ENCODE data around the gene CNGA4.

CNGA4 gene

GRCh38 chr11:6249770-6250555 lies 11.1 kb downstream of the CNGA4 start:
- H3K4me1 ChIP-seq (ENCODE audit: insufficient read depth, low read length), result no peaks in the 10 kb centered on the region
- H3K9me3 ChIP-seq (ENCODE audit: insufficient read depth, low read depth, low read length), result no peaks in the 10 kb centered on the region
- no peak overlapping the region for H3K27ac ChIP-seq (ENCODE audit: low read length)
- no peak overlapping the region for H3K4me3 ChIP-seq (ENCODE audit: low read length)
- no peak overlapping the region for H3K9ac ChIP-seq (ENCODE audit: low read depth, low read length)
- no peaks in the 10 kb centered on the region for H3K36me3 ChIP-seq (ENCODE audit: insufficient read depth, low read depth, low read length)
- peaks cover 2% of the 10 kb centered on the region; the same call in 1 of the 2 replicates for H3K27me3 ChIP-seq (ENCODE audit: insufficient read depth, low read length)

GRCh38 chr11:6251120-6251733 lies 12.3 kb downstream of the CNGA4 start:
- H3K4me3 ChIP-seq (ENCODE audit: low read length), result no peak overlapping the region
- peaks cover 13% of the 10 kb centered on the region for H3K27me3 ChIP-seq (ENCODE audit: insufficient read depth, low read length)
- no peaks in the 10 kb centered on the region for H3K9me3 ChIP-seq (ENCODE audit: insufficient read depth, low read depth, low read length)
- H3K4me1 ChIP-seq (ENCODE audit: insufficient read depth, low read length), result no peaks in the 10 kb centered on the region
- H3K9ac ChIP-seq (ENCODE audit: low read depth, low read length), result no peak overlapping the region
- H3K36me3 ChIP-seq (ENCODE audit: insufficient read depth, low read depth, low read length), result no peaks in the 10 kb centered on the region
- H3K27ac ChIP-seq (ENCODE audit: low read length), result no peak overlapping the region

- Histone ChIP-seq H3K9ac (ENCODE audit: low read depth, low read length) (no peak overlapping the region), H3K4me1 (ENCODE audit: insufficient read depth, low read length) (no peaks in the 10 kb centered on the region), H3K27ac (ENCODE audit: low read length) (no peak overlapping the region), H3K36me3 (ENCODE audit: insufficient read depth, low read depth, low read length) (no peaks in the 10 kb centered on the region), H3K9me3 (ENCODE audit: insufficient read depth, low read depth, low read length) (no peaks in the 10 kb centered on the region), H3K4me3 (ENCODE audit: low read length) (no peak overlapping the region), H3K27me3 (ENCODE audit: insufficient read depth, low read length) (peaks cover 21% of the 10 kb centered on the region)
Observed at GRCh38 chr11:6251990-6252473, 13.1 kb downstream of the CNGA4 start.

- peaks cover under 1% of the 10 kb centered on the region; the same call in 1 of the 2 replicates for H3K4me1 ChIP-seq (ENCODE audit: insufficient read depth, low read length)
- no peak overlapping the region for H3K27ac ChIP-seq (ENCODE audit: low read length)
- H3K9ac ChIP-seq (ENCODE audit: low read depth, low read length), result no peak overlapping the region
- no peaks in the 10 kb centered on the region for H3K36me3 ChIP-seq (ENCODE audit: insufficient read depth, low read depth, low read length)
- H3K9me3 ChIP-seq (ENCODE audit: insufficient read depth, low read depth, low read length), result no peaks in the 10 kb centered on the region
- H3K27me3 ChIP-seq (ENCODE audit: insufficient read depth, low read length), result peaks cover 32% of the 10 kb centered on the region
- no peak overlapping the region for H3K4me3 ChIP-seq (ENCODE audit: low read length)
Observed at GRCh38 chr11:6253197-6253596, 14.3 kb downstream of the CNGA4 start.

GRCh38 chr11:6258141-6258540 lies 19.3 kb downstream of the CNGA4 start:
- H3K27ac ChIP-seq (ENCODE audit: low read length), result no peak overlapping the region
- no peaks in the 10 kb centered on the region for H3K36me3 ChIP-seq (ENCODE audit: insufficient read depth, low read depth, low read length)
- peaks cover 8% of the 10 kb centered on the region; the same call in 1 of the 2 replicates for H3K4me1 ChIP-seq (ENCODE audit: insufficient read depth, low read length)
- H3K4me3 ChIP-seq (ENCODE audit: low read length), result peak overlapping the region; percentile 78; the same call in 1 of the 2 replicates
- no peaks in the 10 kb centered on the region for H3K9me3 ChIP-seq (ENCODE audit: insufficient read depth, low read depth, low read length)
- no peak overlapping the region for H3K9ac ChIP-seq (ENCODE audit: low read depth, low read length)
- peaks cover 75% of the 10 kb centered on the region for H3K27me3 ChIP-seq (ENCODE audit: insufficient read depth, low read length)

GRCh38 chr11:6258571-6259081 lies 19.7 kb downstream of the CNGA4 start:
- H3K4me3 ChIP-seq (ENCODE audit: low read length), result peak overlapping the region; percentile 78

GRCh38 chr11:6260207-6260726 lies 21.4 kb downstream of the CNGA4 start:
- peak overlapping the region; percentile 78 for H3K4me3 ChIP-seq (ENCODE audit: low read length)
- H3K4me1 ChIP-seq (ENCODE audit: insufficient read depth, low read length), result peaks cover 8% of the 10 kb centered on the region; the same call in 1 of the 2 replicates
- H3K27me3 ChIP-seq (ENCODE audit: insufficient read depth, low read length), result peaks cover 70% of the 10 kb centered on the region
- H3K36me3 ChIP-seq (ENCODE audit: insufficient read depth, low read depth, low read length), result no peaks in the 10 kb centered on the region
- no peak overlapping the region for H3K9ac ChIP-seq (ENCODE audit: low read depth, low read length)
- no peak overlapping the region for H3K27ac ChIP-seq (ENCODE audit: low read length)
- no peaks in the 10 kb centered on the region for H3K9me3 ChIP-seq (ENCODE audit: insufficient read depth, low read depth, low read length)

More at GRCh38 chr11:6258571-6259081, 19.7 kb downstream of the CNGA4 start:
- peaks cover 8% of the 10 kb centered on the region; the same call in 1 of the 2 replicates for H3K4me1 ChIP-seq (ENCODE audit: insufficient read depth, low read length)
- H3K9me3 ChIP-seq (ENCODE audit: insufficient read depth, low read depth, low read length), result no peaks in the 10 kb centered on the region
- no peaks in the 10 kb centered on the region for H3K36me3 ChIP-seq (ENCODE audit: insufficient read depth, low read depth, low read length)
- no peak overlapping the region; the same call in 1 of the 2 replicates for H3K9ac ChIP-seq (ENCODE audit: low read depth, low read length)
- H3K27me3 ChIP-seq (ENCODE audit: insufficient read depth, low read length), result peaks cover 75% of the 10 kb centered on the region
- no peak overlapping the region for H3K27ac ChIP-seq (ENCODE audit: low read length)

GRCh38 chr11:6263662-6264061 lies 24.8 kb downstream of the CNGA4 start:
- Histone ChIP-seq H3K9ac (ENCODE audit: low read depth, low read length) (no peak overlapping the region), H3K4me1 (ENCODE audit: insufficient read depth, low read length) (peaks cover 4% of the 10 kb centered on the region; the same call in 1 of the 2 replicates), H3K27me3 (ENCODE audit: insufficient read depth, low read length) (peaks cover 38% of the 10 kb centered on the region), H3K36me3 (ENCODE audit: insufficient read depth, low read depth, low read length) (no peaks in the 10 kb centered on the region), H3K9me3 (ENCODE audit: insufficient read depth, low read depth, low read length) (no peaks in the 10 kb centered on the region), H3K4me3 (ENCODE audit: low read length) (no peak overlapping the region), H3K27ac (ENCODE audit: low read length) (no peak overlapping the region)

- H3K4me3 ChIP-seq (ENCODE audit: low read length), result no peak overlapping the region
- H3K27ac ChIP-seq (ENCODE audit: low read length), result no peak overlapping the region
- H3K36me3 ChIP-seq (ENCODE audit: insufficient read depth, low read depth, low read length), result no peaks in the 10 kb centered on the region
- no peak overlapping the region for H3K9ac ChIP-seq (ENCODE audit: low read depth, low read length)
- H3K27me3 ChIP-seq (ENCODE audit: insufficient read depth, low read length), result no peaks in the 10 kb centered on the region
- no peaks in the 10 kb centered on the region for H3K4me1 ChIP-seq (ENCODE audit: insufficient read depth, low read length)
- no peaks in the 10 kb centered on the region for H3K9me3 ChIP-seq (ENCODE audit: insufficient read depth, low read depth, low read length)
Observed at GRCh38 chr11:6268820-6269219, 29.9 kb downstream of the CNGA4 start.

GRCh38 chr11:6269994-6270393 lies 31.1 kb downstream of the CNGA4 start:
- Histone ChIP-seq H3K27ac (ENCODE audit: low read length) (no peak overlapping the region), H3K27me3 (ENCODE audit: insufficient read depth, low read length) (no peaks in the 10 kb centered on the region), H3K36me3 (ENCODE audit: insufficient read depth, low read depth, low read length) (no peaks in the 10 kb centered on the region), H3K9me3 (ENCODE audit: insufficient read depth, low read depth, low read length) (no peaks in the 10 kb centered on the region), H3K4me3 (ENCODE audit: low read length) (no peak overlapping the region), H3K9ac (ENCODE audit: low read depth, low read length) (no peak overlapping the region), H3K4me1 (ENCODE audit: insufficient read depth, low read length) (no peaks in the 10 kb centered on the region)

- H3K27me3 ChIP-seq (ENCODE audit: insufficient read depth, low read length), result no peaks in the 10 kb centered on the region
- H3K9ac ChIP-seq (ENCODE audit: low read depth, low read length), result no peak overlapping the region
- H3K27ac ChIP-seq (ENCODE audit: low read length), result no peak overlapping the region
- no peaks in the 10 kb centered on the region for H3K4me1 ChIP-seq (ENCODE audit: insufficient read depth, low read length)
- H3K36me3 ChIP-seq (ENCODE audit: insufficient read depth, low read depth, low read length), result no peaks in the 10 kb centered on the region
- H3K9me3 ChIP-seq (ENCODE audit: insufficient read depth, low read depth, low read length), result no peaks in the 10 kb centered on the region
- H3K4me3 ChIP-seq (ENCODE audit: low read length), result no peak overlapping the region
Observed at GRCh38 chr11:6270584-6271246, 31.8 kb downstream of the CNGA4 start.
